ENCODE data around the gene HOXA9. TPM values are rescaled to one million over a fixed set of nuclear protein-coding genes. Genes with fewer than 3 reads are reported as not detected.

HOXA9 gene
- total and polyA plus RNA-seq, 10 of the 15 experiments (the other 5 are each of a cell fraction or from before 2014, with no cell fraction given) = not detected

DNA sequence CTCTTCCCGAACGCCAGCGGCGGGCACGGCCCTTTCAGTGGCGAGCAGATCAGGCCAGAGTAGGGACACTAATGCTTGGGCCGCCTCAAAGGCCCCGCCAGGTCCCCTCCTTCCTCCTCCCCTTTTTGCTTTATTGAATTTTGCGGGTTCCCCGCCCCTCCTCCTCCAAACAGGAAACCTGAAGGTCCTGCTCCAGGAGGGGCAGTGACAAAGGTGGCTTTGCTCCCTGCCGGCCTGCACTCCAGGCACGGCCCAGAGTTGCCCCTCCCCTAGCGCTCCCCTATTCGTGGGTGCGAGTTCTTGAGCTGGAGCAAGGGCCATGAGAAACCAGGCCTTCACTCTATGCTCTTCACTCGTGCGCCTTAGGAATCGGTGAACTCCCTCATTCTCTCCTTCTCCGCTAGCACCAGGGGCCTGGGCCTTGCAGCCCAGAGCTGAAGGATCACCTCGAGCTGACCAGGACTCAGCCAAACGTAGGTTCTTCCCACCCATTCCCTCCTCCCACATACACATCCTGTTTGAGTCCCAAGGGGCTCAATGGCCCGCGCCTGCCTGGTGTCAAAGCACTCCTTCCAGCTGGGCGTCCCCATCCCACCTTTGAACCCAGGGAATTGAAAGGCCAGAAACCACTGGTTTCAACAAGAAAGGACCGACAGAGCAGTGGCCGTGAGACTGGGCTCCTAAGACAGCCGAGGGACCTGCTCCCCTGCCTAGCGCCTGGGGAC, 17.1 kb downstream of the HOXA9 start:
- ChIA-PET RAD21 (ENCODE audit: unreplicated experiment) (interaction anchor here (2.3 kb wide), 1 partner anchor 14 kb away, joined by 7 read pairs; no protein-coding TSS in a partner anchor), CTCF (interaction anchor here (1.0 to 5.5 kb wide), 5 partner anchors 14 to 461 kb away, joined by 3 to 38 read pairs (median 21); partner anchors contain the start of gene HOXA1)

More for the DNA sequence above, 17.1 kb downstream of the HOXA9 start:
- Histone ChIP-seq H3K4me2 (ENCODE audit: control insufficient read depth, insufficient read depth) (no peak overlapping the region), H3K27ac (ENCODE audit: control insufficient read depth, insufficient read depth) (no peak overlapping the region), H3K4me3 (no peak overlapping the region), H2AFZ (ENCODE audit: control insufficient read depth, low read depth, low read length) (no peak overlapping the region), H3K27me3 (replicated peaks in 1 of 2; ENCODE audit: control insufficient read depth in 2 of 2, insufficient read depth in 2 of 2, low read length in 1 of 2) (peaks cover 13 to 41% of the 10 kb centered on the region in 2 experiments), H3K9me3 (replicated peaks; ENCODE audit: control insufficient read depth, insufficient read depth, low read length) (no peaks in the 10 kb centered on the region; the same call in 2 of the 3 replicates), H4K20me1 (ENCODE audit: control insufficient read depth, insufficient read depth) (no peaks in the 10 kb centered on the region), H3K4me1 (ENCODE audit: control insufficient read depth, insufficient read depth, low read length) (no peaks in the 10 kb centered on the region; the same call in 1 of the 2 replicates), H3K36me3 (ENCODE audit: control insufficient read depth in 2 of 2, insufficient read depth in 2 of 2, low read length in 1 of 2) (no peaks in the 10 kb centered on the region), H3K79me2 (ENCODE audit: control insufficient read depth, insufficient read depth, low read length) (no peaks in the 10 kb centered on the region), H3K9ac (ENCODE audit: control insufficient read depth, insufficient read depth, low read length) (no peak overlapping the region)
- no peak for ATAC-seq
- no TSS peak for BruUV-seq (replicated peaks)
- no peak for FAIRE-seq
- ChIA-PET POLR2A (no interaction called here), SMC1A (ENCODE audit: uncharacterized antibody, unreplicated experiment) (interaction anchor here (1.3 to 1.8 kb wide), 2 partner anchors 11 to 466 kb away, joined by 3 to 4 read pairs; no protein-coding TSS in a partner anchor)
- DNase-seq (ENCODE audit: low read depth, low spot score) = no peak
- TF ChIP-seq, protein P1, sequence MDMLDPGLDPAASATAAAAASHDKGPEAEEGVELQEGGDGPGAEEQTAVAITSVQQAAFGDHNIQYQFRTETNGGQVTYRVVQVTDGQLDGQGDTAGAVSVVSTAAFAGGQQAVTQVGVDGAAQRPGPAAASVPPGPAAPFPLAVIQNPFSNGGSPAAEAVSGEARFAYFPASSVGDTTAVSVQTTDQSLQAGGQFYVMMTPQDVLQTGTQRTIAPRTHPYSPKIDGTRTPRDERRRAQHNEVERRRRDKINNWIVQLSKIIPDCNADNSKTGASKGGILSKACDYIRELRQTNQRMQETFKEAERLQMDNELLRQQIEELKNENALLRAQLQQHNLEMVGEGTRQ (IDR thresholded peaks at IDR 0.05; ENCODE audit: borderline replicate concordance, low read depth, low read length) = no peak
- no peak for TF ChIP-seq SMAD1 (IDR thresholded peaks at IDR 0.05; ENCODE audit: low read depth, partially characterized antibody)
- TF ChIP-seq SUZ12 (IDR thresholded peaks at IDR 0.05; ENCODE audit: unreplicated experiment) = peak; percentile 17
- 5% methylated on average over 24 of the region's 28 CpGs for WGBS (ENCODE audit: insufficient coverage, insufficient replicate concordance, low lambda C conversion rate, missing lambda C conversion rate)
- intact Hi-C loops (cut with micrococcal nuclease; ENCODE audit: unreplicated experiment) = no loop called here
- in situ Hi-C loops (cut with MboI) = no loop called here

All from GM12878 (cell line).